ENCODE measurements around the gene KAT2B. TPM values are rescaled to one million over a fixed set of nuclear protein-coding genes. Genes with fewer than 3 reads are reported as not detected.

KAT2B gene
- total and polyA plus RNA-seq, 2 of the 8 experiments (the other 6 are each of a cell fraction or from before 2014, with no cell fraction given) = 0.24 to 0.91 TPM

- H3K4me1 ChIP-seq (replicated peaks in 1 of 4; ENCODE audit: control insufficient read depth in 3 of 4, insufficient read depth in 4 of 4, low read length in 3 of 4) = peaks cover 0 to 2% (median under 1%) of the 10 kb centered on the region in 4 experiments; a peak in 2 of 7 replicates
- H3K14ac ChIP-seq (ENCODE audit: insufficient read length) = no peak overlapping the region
- H4K5ac ChIP-seq (ENCODE audit: insufficient read length, low read depth, low read length) = no peak overlapping the region
- H3K23ac ChIP-seq (ENCODE audit: insufficient read length) = no peak overlapping the region
- H3K4me3 ChIP-seq (ENCODE audit: extremely low read depth in 1 of 4, insufficient read depth in 2 of 4, low read depth in 3 of 4, low read length in 4 of 4) = no peak overlapping the region
- no peak overlapping the region for H3K4ac ChIP-seq (replicated peaks; ENCODE audit: insufficient read length, low read depth, low read length)
- H3K9me3 ChIP-seq (ENCODE audit: insufficient read depth in 2 of 2, low read depth in 1 of 2, low read length in 1 of 2) = no peaks in the 10 kb centered on the region
- H2BK120ac ChIP-seq (replicated peaks; ENCODE audit: low read depth, low read length) = no peak overlapping the region
- no peaks in the 10 kb centered on the region for H3K79me2 ChIP-seq (ENCODE audit: control insufficient read depth in 1 of 2, insufficient read depth in 2 of 2, low read length in 2 of 2)
- no peak for FAIRE-seq
- H2AK5ac ChIP-seq (ENCODE audit: low read depth, low read length) = no peak overlapping the region
- no peak overlapping the region for H2BK15ac ChIP-seq (ENCODE audit: low read length)
- peaks cover 0 to 7% of the 10 kb centered on the region in 2 experiments for H4K20me1 ChIP-seq (replicated peaks in 1 of 2; ENCODE audit: control insufficient read depth in 1 of 2, insufficient read depth in 2 of 2, low read length in 2 of 2)
- H3K9ac ChIP-seq (replicated peaks in 1 of 4; ENCODE audit: extremely low read depth in 1 of 4, low read depth in 3 of 4, low read length in 3 of 4) = no peak overlapping the region
- POLR2A ChIA-PET (ENCODE audit: partially characterized antibody) = interaction anchor here (1.0 kb wide), 1 partner anchor 143 kb away, joined by 5 read pairs; the partner anchor contains the start of gene SGO1
- no peak overlapping the region for H4K91ac ChIP-seq (replicated peaks; ENCODE audit: insufficient read length, low read length)
- H3K79me1 ChIP-seq (ENCODE audit: low read depth, low read length) = no peaks in the 10 kb centered on the region
- H2AFZ ChIP-seq (ENCODE audit: low read length) = no peak overlapping the region
- H3K4me2 ChIP-seq (ENCODE audit: insufficient read depth in 1 of 2, low read depth in 2 of 2, low read length in 2 of 2) = no peak overlapping the region; a peak in 1 of 4 replicates
- no peaks in the 10 kb centered on the region for H3K36me3 ChIP-seq (ENCODE audit: control insufficient read depth in 2 of 4, insufficient read depth in 4 of 4, low read length in 3 of 4)
- no peak overlapping the region for H3K27ac ChIP-seq (ENCODE audit: low read depth, low read length)
- peaks cover 7% of the 10 kb centered on the region; the same call in 1 of the 2 replicates for H3K23me2 ChIP-seq (ENCODE audit: low read depth, low read length)
- H3K56ac ChIP-seq (replicated peaks; ENCODE audit: insufficient read length, low read depth, low read length) = no peak overlapping the region
- 80% methylated on average over 5 of the region's 5 CpGs; no CpG with 5 or more reads in 1 of the 2 experiments for WGBS, 2 experiments (ENCODE audit: extremely low coverage in 1 of 2, insufficient coverage in 1 of 2, insufficient read length in 1 of 2, insufficient replicate concordance in 2 of 2, low coverage in 1 of 2, low lambda C conversion rate in 2 of 2, missing lambda C conversion rate in 1 of 2)
- no peak overlapping the region for H4K8ac ChIP-seq (ENCODE audit: extremely low read depth, insufficient read depth, low read length)
- no peak for DNase-seq (ENCODE audit: low read depth in 1 of 2, low spot score in 2 of 2)
- peaks cover 0 to 8% (median 4%) of the 10 kb centered on the region in 4 experiments; a peak in 2 of 7 replicates for H3K27me3 ChIP-seq (replicated peaks in 1 of 4; ENCODE audit: control insufficient read depth in 3 of 4, extremely low read depth in 1 of 4, insufficient read depth in 3 of 4, low read length in 3 of 4)
- H2BK12ac ChIP-seq (ENCODE audit: low read depth, low read length) = no peak overlapping the region
- H3K18ac ChIP-seq (ENCODE audit: extremely low read depth, low read length) = no peak overlapping the region
- CTCF ChIA-PET (ENCODE audit: partially characterized antibody) = interaction anchor here (0.6 to 1.8 kb wide), 4 partner anchors 14 to 167 kb away, joined by 3 read pairs; no protein-coding TSS in a partner anchor
- H2BK5ac ChIP-seq (ENCODE audit: low read depth, low read length) = no peak overlapping the region
- no peak overlapping the region for H2BK20ac ChIP-seq (ENCODE audit: low read length)
- TF ChIP-seq, protein P1, sequence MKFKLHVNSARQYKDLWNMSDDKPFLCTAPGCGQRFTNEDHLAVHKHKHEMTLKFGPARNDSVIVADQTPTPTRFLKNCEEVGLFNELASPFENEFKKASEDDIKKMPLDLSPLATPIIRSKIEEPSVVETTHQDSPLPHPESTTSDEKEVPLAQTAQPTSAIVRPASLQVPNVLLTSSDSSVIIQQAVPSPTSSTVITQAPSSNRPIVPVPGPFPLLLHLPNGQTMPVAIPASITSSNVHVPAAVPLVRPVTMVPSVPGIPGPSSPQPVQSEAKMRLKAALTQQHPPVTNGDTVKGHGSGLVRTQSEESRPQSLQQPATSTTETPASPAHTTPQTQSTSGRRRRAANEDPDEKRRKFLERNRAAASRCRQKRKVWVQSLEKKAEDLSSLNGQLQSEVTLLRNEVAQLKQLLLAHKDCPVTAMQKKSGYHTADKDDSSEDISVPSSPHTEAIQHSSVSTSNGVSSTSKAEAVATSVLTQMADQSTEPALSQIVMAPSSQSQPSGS (IDR thresholded peaks at IDR 0.05; ENCODE audit: low read length) = no peak
- TF ChIP-seq GABPA (IDR thresholded peaks at IDR 0.05; ENCODE audit: borderline replicate concordance, insufficient read depth, low read length) = no peak
- no peak for TF ChIP-seq YY1 (IDR thresholded peaks at IDR 0.05; ENCODE audit: low read depth, low read length)
- no peak for TF ChIP-seq KDM1A (IDR thresholded peaks at IDR 0.05; ENCODE audit: borderline replicate concordance, low read length)
- TF ChIP-seq ASH2L (IDR thresholded peaks at IDR 0.05; ENCODE audit: low read length) = no peak
- no peak for TF ChIP-seq RXRA (IDR thresholded peaks at IDR 0.05; ENCODE audit: insufficient read depth, low read depth, low read length)
- TF ChIP-seq CBX8 (IDR thresholded peaks at IDR 0.05; ENCODE audit: borderline replicate concordance, low read depth, low read length) = no peak
- TF ChIP-seq CHD1 (IDR thresholded peaks at IDR 0.05; ENCODE audit: low read depth, low read length) = no peak
- TF ChIP-seq RNF2 (IDR thresholded peaks at IDR 0.05; ENCODE audit: borderline replicate concordance, low read depth, low read length, missing control alignments, poor library complexity, severe bottlenecking) = no peak
- no peak for TF ChIP-seq TEAD4 (IDR thresholded peaks at IDR 0.05; ENCODE audit: low read depth, low read length)
- no peak for TF ChIP-seq SUZ12 (IDR thresholded peaks at IDR 0.05; ENCODE audit: low read length)
- no peak for TF ChIP-seq TAF7 (optimal IDR thresholded peaks at IDR 0.05; ENCODE audit: borderline replicate concordance, low read depth, low read length)
These were observed 2.1 kb downstream of the KAT2B start for GRCh38 chr3:20042331-20042730.
